HG03103 (cell line): ENCODE results near the gene AACS.

Experiments used
- ATAC-seq: cut with Tn5 transposase; IDR thresholded peaks from one replicate; pipeline ENCODE4 v1.9.1; 2021; ENCODE audit warnings: low read depth; ENCODE audit not compliant: unreplicated experiment

The AACS gene

DNA sequence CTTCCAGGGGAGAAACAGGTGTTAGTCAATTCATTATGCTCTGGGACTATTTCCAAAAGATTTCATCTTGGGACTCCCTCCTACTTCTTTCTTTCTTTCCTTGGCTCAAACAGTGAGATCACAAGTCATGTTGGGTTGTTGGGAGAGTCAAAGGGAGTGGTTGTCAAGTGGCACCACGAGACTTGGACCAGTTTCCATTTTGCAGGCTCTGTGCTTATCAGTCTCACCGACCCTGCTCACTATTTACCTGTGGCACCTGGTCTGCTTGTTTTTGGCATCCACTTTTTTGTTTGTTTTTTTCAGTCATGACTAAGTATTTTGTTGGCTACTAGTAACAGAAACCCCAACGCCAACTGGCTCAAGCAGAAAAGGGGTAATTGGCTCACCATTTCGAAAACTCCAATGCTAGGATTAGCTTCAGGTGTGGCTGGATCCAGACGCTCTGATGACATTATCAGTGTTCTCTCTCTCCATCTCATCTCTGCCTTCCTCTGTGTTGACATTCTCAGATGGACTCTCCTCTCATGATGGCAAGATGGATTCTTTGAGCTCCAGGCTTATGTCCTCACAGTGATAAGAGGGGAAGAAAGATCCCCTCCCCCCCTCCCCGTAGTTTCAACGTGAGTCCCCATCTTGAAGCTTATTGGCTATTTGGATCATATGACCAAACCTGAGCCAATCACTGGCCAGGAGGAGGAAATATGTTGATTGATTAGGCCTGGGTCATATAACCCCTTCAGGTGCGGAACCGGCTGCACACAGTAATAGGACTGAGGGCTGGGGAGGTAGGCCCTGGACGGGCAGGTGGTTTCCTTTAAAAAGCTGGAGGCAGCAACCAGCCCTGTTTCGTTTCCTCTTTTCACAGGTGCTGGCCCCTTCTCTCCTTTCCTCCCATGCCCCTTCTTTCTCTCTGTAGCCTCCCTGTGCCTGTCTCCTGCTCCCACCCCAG lies 84.2 kb downstream of the AACS start:
- ATAC-seq = peak; percentile 93

DNA sequence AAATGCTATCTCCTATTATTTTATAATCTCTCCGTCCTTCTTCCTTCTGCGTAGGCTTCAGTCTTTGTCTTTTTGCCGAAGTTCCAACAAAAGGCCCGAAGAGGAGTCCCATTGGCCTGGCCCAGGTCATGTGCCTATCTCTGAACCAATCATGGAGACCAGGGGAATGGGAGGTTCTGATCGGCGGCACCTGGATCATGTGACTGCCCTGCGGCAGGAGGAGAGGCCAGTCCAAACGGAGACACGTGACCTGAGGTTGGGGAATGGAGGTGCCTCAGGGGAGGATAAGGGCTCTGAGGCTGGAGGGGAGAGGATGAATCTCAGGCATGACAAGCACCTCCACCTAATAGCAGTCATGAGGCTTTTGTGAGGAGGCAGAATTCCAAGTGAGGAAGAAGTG lies 86.0 kb downstream of the AACS start:
- no peak for ATAC-seq

DNA sequence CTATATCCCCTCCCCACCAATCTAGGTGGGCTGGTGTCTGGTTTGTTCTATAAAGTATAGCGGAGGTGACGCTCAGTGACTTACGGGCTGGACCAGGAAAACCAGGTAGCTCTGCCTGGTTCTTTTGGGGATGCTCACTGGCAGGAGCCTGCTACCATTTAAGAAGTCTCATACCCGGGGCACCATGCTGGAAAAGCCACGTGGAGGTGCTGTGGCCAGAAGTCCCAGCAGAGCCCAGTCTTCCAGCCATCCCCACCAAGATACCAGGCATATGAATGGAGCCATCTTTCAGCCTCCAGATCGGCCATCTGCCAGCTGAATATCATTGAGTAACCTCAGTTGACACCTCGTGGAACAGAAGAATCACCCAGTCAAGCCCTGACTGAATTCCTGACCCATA lies 87.2 kb downstream of the AACS start:
- no peak for ATAC-seq

DNA sequence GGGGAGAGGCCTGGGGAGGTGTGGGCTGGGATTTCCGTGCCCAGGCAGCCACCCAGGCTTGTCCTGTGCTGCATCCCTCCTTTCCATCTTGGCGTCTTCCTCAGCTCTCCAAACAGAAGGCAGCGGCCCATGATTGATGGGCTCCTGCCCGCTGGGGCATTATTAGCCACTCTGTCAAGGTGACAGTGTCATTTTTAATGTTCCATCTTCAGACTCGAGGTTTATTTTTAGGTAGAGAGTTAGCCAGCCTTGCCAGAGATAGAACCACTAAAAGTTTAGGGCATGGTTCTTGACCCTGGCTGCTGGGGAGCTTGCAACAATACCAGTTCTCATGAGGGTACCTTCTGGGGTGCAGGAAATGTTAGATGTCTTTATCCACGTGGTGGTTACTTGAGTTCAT lies 90.1 kb downstream of the AACS start:
- no peak for ATAC-seq

DNA sequence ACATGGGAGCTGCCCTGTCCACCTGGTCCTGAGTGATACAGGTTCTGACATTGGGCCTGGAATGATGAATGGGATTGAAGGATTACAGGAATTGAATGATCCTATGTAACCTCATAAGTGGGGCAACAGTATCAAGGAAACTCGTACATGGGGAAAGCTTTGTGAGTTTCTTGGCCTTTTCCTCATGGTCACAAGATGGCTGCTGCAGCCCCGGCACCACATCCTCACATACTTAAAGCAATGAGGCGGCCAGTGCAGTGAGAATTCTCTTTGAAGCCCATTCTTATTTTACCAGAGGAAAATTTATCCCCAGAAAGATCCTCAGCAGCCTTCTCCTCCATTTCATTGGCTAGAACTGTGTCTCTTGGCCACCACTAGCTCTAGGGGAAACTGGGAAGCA lies 91.9 kb downstream of the AACS start:
- ATAC-seq = no peak

GRCh38 chr12:125159702-125160101 lies 94.5 kb downstream of the AACS start:
- no peak for ATAC-seq

DNA sequence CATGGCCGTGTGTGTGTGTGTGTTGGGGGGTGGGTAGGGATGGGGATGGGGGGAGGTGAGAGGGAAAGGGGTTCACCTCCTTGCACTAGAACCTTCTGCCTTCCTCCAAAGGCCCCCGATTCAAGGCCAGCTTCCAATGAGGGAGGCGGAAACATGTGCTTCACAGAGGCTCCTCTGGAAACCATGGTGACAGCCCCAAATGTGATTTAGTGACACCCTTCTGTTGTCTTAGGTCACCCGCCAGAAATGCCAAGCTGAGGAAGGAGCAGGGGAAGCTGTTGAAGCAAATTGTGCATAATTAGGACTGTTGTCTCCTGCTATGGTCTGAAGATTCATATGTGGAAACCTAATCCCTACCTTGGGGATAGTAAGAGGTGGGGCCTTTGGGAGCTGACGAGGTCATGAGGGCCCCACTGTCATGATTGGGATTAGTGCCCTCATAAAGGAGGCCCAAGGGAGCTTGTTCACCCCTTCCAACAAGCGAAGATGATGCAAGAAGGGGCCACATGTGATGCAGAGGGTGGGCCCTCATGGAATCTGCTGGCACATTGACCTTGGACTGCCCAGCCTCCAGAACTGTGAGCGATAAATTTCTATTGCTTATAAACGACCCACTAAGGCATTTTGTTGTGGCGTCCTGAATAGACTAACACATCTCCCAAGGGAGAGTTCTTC lies 95.2 kb downstream of the AACS start:
- no peak for ATAC-seq

GRCh38 chr12:125161712-125162022 lies 96.4 kb downstream of the AACS start:
- no peak for ATAC-seq

DNA sequence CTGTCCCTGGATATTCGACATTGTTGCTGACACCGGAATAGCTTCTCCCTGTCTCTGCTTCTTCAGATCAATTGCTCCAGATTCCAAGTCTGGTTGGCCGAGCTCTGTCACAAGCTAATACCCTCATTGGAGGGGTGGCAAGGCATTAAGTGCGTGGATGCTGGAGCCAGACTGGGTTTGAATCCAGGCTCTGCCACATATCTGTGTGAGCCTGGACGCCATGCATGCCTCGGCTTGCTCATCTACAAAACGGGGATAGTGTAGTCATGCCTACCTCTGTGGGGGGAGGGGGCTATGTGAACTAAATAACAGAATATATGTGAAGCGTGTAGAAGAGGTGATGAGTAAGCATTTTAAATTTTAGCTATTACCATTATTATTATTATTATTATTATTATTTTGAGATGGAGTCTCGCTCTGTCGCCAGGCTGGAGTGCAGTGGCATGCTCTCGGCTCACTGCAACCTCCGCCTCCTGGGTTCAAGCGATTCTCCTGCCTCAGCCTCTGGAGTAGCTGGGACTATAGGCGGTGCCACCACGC lies 97.3 kb downstream of the AACS start:
- ATAC-seq = no peak

DNA sequence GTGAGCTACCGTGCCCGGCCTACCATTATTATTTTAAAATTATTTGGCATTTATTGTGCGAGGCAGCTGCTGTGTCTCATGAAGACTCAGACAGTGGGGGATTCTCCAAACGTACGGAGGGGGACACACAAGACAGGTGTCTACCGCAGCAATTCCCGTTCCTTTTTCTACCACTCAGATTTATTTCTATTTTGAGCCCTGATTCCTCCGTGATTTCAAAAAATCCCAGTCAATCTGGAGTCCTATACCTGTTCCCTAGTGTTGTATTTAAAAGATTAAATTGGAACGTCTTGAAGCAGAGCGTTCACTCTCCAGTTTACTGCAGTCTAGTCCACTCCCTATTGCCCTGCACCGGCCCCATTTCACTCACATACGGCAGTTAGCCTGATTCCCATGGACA lies 97.9 kb downstream of the AACS start:
- ATAC-seq = no peak

DNA sequence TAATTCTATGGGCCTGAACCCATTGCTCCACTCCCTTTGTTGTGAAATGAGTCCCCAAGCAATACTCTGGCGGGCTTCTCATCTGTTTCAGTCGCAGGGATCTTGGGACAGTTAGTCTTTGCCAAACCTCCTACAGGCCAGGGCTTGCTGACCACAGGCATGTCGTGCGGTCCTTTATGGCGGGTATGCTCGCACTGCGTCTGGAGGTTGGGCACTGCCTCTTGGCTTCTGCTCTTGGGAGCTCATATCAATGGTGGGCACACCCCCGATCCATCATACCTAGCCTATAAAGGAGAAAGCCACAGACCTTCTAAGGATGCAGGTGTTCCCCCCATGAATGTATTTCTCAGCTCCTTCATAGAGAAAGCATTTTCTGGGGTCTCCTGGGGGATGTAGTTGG lies 99.3 kb downstream of the AACS start:
- no peak for ATAC-seq

DNA sequence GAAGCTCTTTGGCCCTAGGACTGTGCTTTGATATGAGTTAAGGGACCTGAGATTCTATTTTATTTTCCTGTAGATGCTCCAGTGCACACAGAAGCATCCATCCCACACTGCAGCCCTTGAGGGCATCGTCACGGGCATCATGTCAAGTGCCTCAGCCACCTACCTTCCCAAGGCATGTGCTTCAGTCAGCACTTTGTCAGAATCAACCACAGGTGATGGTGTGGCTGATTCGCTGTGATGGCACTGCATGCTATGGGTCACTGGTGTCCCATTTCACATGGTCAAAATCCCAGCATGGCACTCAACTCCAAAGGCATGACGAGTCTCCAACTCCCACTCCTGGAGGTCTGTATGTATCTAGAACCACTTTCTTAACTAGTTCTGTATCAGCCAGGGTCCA lies 100.8 kb downstream of the AACS start:
- ATAC-seq = no peak

GRCh38 chr12:125167658-125168057 lies 102.4 kb downstream of the AACS start:
- no peak for ATAC-seq

DNA sequence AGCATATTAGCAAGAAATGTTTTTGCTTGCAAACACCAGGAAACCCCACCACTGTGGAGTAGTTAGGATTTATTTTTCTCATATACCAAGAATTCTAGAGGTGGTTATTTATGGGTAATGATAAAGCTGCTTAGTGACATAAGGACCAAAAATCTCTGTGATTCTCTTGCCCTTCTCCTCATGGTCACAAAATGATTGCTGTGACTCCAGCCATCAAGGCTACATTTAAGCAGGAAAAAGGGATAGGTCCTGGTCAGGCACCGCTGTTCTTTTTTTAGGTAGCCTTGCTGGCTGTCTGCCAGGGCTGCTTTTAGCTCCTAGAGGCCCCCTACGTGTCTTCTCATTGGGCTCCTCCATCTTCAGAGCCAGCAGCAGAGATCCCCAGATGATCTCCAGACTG lies 104.2 kb downstream of the AACS start:
- no peak for ATAC-seq

DNA sequence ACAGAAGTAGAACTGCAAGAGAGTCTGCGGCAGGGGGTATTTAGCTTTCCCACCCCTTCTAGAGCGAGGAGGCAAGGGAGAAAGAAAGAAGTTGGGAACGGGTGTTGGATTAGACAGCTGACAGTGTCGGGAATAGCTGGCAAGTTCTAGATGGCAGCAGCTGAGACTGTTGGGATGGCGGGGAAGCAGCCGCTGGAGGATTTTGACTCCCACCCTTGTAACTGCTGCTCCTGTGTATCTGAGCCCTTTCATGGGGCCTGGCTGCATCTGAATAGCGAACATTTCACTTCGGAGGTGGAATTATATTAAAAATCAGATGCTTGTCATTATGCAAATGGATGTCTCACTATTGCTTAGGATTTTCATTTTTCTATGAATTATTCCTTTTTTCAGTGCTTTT lies 104.6 kb downstream of the AACS start:
- no peak for ATAC-seq

DNA sequence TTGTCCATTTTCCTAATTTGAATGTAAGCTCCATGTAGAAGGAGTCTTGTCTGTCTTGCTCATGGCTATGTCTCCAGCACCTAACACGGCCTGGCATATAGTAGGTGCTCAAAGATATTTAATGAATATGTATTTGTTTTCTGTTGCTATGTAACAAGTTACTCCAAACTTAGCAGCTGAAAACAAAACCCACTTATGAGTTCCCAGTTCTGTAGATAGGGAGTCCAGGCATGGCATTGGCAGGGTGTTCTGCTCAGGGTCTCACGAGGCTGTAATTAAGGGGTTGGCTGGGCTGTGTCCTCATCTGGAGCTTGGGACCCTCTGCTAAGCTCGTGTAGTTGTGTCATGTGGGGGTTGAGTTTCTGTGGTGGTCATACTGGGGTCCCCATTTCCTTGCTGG lies 106.0 kb downstream of the AACS start:
- no peak for ATAC-seq

GRCh38 chr12:125172231-125172850 lies 107.1 kb downstream of the AACS start:
- ATAC-seq = no peak

- ATAC-seq = no peak
Measured at GRCh38 chr12:125175576-125175975, 110.3 kb downstream of the AACS start.

DNA sequence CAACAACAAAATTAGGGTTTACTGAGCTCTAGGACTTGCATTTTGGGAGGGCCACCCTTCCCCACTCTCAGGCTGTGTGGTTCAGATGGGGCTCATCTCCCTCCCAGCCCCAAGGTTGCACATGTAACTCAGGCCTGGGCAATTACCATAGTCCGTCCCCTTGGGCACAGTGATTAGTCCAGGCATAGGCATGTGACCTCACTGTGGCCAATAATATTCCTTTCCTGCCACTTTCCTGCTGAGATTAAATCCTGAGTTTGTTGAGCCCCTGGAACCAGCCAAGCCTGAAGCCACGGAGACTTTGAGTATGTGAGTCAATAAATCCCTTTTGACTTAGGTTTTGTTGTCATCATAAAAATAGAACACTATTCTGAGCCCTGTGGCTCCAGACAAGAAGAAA lies 113.0 kb downstream of the AACS start:
- no peak for ATAC-seq

- no peak for ATAC-seq
Measured at GRCh38 chr12:125180144-125180543, 114.9 kb downstream of the AACS start.

DNA sequence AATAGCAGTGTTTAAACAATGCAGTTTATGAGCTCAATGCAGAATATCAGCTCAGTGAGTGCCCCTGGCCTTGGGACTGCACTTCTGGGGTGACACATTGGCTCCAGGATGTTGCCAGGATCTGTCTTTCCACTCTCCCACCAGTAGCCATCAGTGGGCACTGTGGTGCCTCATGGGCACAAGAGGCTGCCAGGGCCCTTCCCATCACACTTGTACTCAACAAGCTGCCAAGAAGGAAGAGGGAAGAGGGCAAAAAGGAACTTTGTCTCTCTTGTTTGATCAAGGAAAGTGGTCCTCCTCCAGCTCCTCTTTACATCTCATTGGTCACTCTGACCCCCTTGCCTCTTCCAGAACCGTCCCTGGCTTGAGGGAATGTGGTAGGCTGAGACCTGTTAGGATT lies 115.9 kb downstream of the AACS start:
- no peak for ATAC-seq
